Spleen (tissue), 7 donors: ENCODE results near the gene DNTT.

ENCODE experiments used
- CTCF ChIP-seq, 11 experiments: fragments of 200-600 bp in 7 of 11; fragments of 450-650 bp in 4 of 11; sonication (generic) in 4 of 11; IDR thresholded peaks in 8 of 11; conservative IDR thresholded peaks in 3 of 11; 1 replicate in 7 of 11; 2 replicates in 4 of 11; pipeline versions ENCODE4 v1.4.0 to v1.8.0; 2016 to 2021; ENCODE audit warnings: antibody characterized with exemption in 11 of 11, inconsistent platforms in 4 of 11, mild to moderate bottlenecking in 1 of 11
- POLR2AphosphoS5 ChIP-seq, 3 donors: sonication (generic); formaldehyde crosslinking; IDR thresholded peaks; one replicate each; pipeline ENCODE4 v1.5.1; 2017; ENCODE audit warnings: antibody characterized with exemption in 3 of 3
- donor health status: DM: no; HTN: no; CAD: no; lungs with moderate emphysema.
- donor health status: DM: no; HTN: no; CAD: no.
- donor health status: DM: no; HTN: no; CAD: no.

GRCh38 chr10:96374004-96374403, 69.8 kb downstream of the DNTT start:
- TF ChIP-seq CTCF (IDR thresholded peaks at IDR 0.05 in 8 of 11, conservative IDR thresholded peaks at IDR 0.05 in 3 of 11) (no peak), POLR2AphosphoS5 (IDR thresholded peaks at IDR 0.05) (no peak)
